ENCODE measurements around the gene STX2. TPM values are rescaled to one million over a fixed set of nuclear protein-coding genes. Genes with fewer than 3 reads are reported as not detected.
"Not testable (repeated sequence)": the region's sequence is repeated elsewhere in the genome, so short reads cannot be mapped to it uniquely, and the experiment has no call there.

Gene STX2
- total RNA-seq, 2 donors from 2014 or later: 14.4 to 16.6 TPM

DNA sequence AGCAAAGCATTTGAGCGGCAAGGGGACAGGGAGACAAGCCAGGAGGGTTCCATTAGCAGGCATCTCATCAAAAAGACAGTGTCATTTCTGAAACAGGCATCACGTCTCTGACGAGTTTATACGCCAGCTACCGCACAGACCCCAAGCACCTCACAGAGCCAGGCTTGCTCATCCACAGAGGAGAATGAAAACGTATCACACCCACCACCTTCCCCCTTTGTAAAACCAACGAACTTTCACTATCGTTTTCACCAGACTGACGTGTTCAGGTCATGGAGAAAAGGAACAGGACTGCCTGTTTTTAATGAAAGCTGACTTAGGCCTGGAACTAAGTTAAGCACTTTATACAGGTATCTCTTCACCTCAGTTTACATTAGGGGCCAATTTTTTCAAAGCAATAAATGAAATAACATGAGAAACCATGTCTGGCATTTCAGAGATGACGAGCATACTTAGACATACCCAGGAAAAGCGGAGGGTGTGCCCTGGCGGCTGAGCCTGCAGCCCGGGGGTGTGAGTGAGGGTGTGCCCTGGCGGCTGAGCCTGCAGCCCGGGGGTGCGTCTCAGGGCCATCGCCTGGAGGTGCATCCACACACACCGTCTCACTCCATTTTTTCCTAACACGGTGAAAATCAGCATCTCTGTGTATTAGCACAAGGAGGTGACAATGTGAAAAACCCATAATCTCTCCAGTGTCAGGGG, 41.9 kb downstream of the STX2 start:
- H3K27ac Mint-ChIP-seq: peak overlapping the region; percentile 78 to 79
- peaks cover 4 to 19% of the 10 kb centered on the region in 2 donors for H3K36me3 Mint-ChIP-seq
- ATAC-seq (peak; percentile 98), DNase-seq (ENCODE audit: low spot score in 2 of 2) (peak in 1 of 2 donors; percentile 25)
- H3K9me3 Mint-ChIP-seq: no peaks in the 10 kb centered on the region

DNA sequence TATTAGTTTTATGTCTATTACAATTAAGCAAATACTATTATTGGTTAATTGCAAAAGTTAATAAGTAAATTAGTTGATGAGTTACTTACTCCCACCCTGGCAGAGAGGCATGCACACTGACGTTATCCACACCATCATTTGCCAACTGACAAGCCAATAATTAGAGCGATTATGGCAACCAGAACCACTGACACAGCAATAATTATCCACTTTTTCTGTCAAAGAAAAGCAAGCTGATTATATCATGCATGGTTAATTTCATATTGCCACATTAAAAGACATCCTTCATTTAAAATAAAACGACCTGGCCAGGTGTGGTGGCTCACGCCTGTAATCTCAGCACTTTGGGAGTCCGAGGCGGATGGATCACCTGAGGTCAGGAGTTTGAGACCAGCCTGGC, 43.1 kb downstream of the STX2 start:
- no peak for DNase-seq (ENCODE audit: low spot score in 2 of 2)
- H3K36me3 Mint-ChIP-seq: peaks cover 4 to 19% of the 10 kb centered on the region in 2 donors
- no peak overlapping the region for H3K27ac Mint-ChIP-seq
- no peaks in the 10 kb centered on the region for H3K9me3 Mint-ChIP-seq
- no peak for ATAC-seq

DNA sequence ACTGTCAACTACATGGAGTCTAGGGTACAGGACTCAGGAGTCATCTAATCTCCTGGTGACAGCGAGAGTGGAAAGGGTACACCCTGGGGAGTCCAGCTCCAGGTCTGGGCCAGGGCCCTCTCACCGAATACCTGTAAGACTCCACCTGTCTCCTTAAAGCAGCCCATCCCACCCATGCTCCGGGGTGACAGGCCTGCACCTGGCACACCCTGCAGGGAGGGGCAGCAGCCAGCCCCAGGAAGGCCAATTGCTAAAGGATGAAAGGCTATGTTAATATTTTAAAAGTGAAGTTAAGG, 45.5 kb downstream of the STX2 start:
- DNase-seq (ENCODE audit: low spot score in 2 of 2) (no peak), ATAC-seq (no peak)
- H3K9me3 Mint-ChIP-seq: no peaks in the 10 kb centered on the region
- peaks cover under 1 to 17% of the 10 kb centered on the region in 2 donors for H3K36me3 Mint-ChIP-seq
- H3K27ac Mint-ChIP-seq: peak overlapping the region in 1 of 2 donors; percentile 66

DNA sequence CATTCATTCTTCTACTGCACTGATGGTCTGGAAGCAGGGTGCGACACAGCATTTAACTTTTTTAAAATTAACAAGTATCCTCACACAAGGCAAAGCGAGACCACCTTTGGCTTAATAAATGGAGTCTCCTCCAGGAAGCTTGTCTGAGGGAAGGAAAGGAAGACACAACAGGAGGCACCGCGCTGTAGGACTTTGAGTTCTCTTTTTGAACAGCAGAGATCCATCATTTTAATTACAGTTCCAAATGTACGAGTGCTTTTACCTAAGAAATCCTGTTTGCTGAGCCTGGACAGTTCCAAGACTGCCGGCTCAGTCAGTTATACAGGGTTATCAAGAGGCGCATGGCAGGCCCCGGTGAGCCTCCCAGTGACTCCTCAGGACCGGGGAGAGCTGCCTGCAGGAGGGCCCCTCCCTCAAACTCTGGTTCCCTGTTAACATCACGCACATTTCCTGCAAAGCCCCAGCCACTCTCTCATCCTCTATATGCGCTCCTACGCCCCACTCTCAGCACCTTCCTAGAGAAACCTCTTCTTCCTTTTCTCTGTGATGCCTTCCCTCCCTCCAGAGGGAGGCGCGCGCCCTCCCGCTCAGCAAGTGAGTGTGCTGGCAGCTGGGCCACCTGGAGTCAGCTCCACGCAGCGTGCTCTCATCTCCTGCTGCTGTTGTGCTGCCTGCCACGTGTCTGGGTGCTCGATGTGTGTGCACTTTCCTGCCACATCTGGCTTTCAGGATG, 46.1 kb downstream of the STX2 start:
- Mint-ChIP-seq H3K36me3 (peaks cover 6 to 13% of the 10 kb centered on the region in 2 donors), H3K9me3 (no peaks in the 10 kb centered on the region), H3K27ac (peak overlapping the region in 1 of 2 donors; percentile 84)
- ATAC-seq: peak in 1 of 2 donors; percentile 39
- DNase-seq (ENCODE audit: low spot score in 2 of 2): no peak

DNA sequence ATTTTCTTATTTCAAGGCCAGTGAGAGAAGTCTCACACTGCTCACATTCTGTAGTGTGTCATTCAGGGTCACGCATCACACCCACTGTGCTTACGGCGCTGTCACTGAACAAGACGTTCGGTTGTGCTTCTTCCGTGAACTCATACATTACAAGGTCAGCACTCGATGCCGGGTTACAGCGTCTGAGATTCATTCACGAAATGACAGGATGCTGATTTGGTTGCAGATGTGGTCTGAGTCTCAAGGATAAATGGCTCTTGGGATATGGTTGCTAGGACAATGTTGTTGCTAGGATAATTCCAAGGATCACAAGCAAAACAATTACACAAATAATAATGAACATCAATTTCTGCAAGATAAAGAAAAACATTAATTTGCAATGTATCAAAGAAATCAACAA, 47.4 kb downstream of the STX2 start:
- no peak overlapping the region for H3K27ac Mint-ChIP-seq
- ATAC-seq (no peak), DNase-seq (ENCODE audit: low spot score in 2 of 2) (no peak)
- no peaks in the 10 kb centered on the region for H3K9me3 Mint-ChIP-seq
- peaks cover 16 to 17% of the 10 kb centered on the region in 2 donors for H3K36me3 Mint-ChIP-seq

DNA sequence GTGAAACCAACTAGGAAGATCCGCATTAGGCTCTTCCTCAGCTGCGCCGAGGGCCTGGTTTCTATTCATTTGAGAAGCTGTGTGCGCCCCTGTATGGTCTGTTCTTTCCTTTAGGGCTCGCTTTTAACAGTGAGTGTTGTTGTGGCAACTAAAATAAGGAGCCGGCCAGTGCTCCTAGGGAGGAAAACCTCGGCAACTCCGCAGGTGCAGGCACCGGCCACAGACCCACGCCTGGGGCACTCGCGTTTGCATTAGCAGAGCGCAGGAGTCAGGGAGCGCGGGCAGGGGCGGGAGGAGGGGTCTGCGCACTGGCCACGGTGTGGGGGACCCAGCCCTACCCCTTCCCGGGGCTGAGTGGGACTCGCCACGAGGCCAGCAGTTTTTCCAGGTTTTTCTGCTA, 50.5 kb downstream of the STX2 start:
- ATAC-seq (no peak), DNase-seq (ENCODE audit: low spot score in 2 of 2) (no peak)
- Mint-ChIP-seq H3K9me3 (peaks cover 0 to 6% of the 10 kb centered on the region in 2 donors), H3K27ac (no peak overlapping the region), H3K36me3 (peaks cover 25 to 34% of the 10 kb centered on the region in 2 donors)

DNA sequence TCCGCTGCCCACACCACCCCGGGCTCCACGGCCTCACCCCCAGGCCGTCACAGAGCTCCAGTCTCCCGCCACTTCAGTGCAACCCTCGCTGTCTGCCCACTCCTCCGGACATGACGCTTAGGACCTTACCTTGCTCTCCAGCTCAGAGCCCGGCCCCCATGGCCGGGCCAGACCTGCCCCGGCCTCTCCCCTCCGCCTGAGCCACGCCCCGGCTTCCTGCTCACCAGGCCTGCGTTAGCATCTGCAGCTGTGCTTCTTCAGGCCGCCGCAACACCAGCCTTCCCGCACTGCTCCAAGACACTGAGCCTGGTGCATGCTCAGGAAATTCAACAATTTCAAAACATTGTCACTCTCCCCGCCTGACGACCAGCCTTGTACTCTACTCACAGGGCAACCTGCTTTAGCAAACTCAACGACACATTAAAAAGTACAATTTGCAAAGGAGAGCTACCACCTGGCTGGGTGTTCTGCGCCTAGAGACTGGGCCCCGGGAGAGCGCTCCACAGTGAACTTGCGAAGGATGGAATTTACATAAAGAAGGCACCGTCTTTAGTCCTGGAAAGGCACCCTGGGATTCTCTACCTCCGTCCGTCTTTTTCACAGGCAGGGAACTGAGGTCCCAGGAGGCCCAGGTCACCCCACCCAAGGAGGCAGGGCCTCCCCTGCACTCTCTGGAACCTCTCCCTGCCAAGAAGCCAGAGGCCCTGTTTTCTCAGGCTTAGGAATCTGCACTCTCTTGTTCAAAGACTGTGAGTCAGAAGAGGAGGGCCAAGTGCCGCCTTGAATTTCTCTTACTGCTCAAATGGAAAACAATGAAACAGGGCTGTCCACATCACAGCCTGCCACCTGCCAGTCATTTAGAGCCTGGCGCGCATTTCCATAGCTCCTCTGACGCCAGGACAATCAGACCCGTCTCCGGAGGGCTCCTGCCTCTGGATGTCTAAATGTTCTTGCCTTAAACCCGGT, 51.3 kb downstream of the STX2 start:
- Mint-ChIP-seq H3K36me3 (peaks cover 20 to 35% of the 10 kb centered on the region in 2 donors), H3K27ac (no peak overlapping the region), H3K9me3 (peaks cover 0 to 6% of the 10 kb centered on the region in 2 donors)
- ATAC-seq (no peak), DNase-seq (ENCODE audit: low spot score in 2 of 2) (no peak)

DNA sequence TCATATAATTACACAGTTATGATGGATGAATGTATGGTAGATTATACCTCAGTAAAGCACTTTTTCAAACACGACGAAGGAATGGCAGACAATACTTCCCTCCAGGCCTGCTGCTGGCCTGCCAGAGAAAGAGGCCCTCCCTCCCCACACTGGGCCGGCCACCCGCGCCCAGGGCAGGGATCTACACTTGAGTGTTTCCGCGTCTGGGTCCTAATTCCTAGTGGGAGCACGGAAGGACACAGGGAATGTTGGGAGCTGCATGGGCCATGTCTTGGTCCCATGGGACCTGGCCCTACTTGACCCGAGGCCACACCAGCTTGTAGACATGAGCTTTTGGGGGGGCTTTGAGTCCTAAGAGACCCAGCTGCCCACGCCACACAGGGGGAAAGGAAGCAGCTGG, 52.0 kb downstream of the STX2 start:
- Mint-ChIP-seq H3K9me3 (peaks cover 0 to 6% of the 10 kb centered on the region in 2 donors), H3K27ac (no peak overlapping the region), H3K36me3 (peaks cover 20 to 35% of the 10 kb centered on the region in 2 donors)
- ATAC-seq: no peak
- no peak for DNase-seq (ENCODE audit: low spot score in 2 of 2)

DNA sequence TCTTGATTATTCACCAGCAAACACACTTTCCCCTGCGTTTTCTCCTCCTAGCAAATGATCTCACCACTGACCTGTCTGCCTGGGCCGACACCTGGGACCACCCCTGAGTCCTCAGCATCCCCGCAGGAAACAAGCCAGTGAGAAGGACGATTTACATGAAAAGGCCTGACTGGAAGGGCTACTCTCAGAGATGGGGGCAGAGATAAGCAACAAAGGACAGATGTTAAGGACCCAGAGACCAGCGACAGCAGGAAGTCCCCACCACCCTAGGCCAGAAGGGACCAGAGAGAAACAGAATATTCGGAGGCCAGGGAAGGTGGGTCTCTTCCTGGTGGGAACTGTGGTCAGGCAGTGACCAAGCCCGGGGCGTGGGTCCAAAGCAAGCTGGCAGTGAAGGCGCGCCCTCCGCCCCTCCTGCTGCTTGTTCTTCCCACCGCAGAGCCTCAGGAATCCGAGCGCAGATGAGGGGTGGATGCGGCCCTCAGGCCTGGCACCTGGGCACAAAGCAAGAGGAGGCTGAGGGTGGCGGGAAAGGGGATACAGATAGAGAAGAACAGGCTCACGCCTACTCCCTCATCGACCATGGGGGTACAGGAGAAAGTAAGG, 55.8 kb downstream of the STX2 start:
- Mint-ChIP-seq H3K36me3 (peaks cover 20 to 31% of the 10 kb centered on the region in 2 donors), H3K9me3 (peaks cover 0 to 6% of the 10 kb centered on the region in 2 donors), H3K27ac (peak overlapping the region in 1 of 2 donors; percentile 8)
- DNase-seq (ENCODE audit: low spot score in 2 of 2) (no peak), ATAC-seq (no peak)

DNA sequence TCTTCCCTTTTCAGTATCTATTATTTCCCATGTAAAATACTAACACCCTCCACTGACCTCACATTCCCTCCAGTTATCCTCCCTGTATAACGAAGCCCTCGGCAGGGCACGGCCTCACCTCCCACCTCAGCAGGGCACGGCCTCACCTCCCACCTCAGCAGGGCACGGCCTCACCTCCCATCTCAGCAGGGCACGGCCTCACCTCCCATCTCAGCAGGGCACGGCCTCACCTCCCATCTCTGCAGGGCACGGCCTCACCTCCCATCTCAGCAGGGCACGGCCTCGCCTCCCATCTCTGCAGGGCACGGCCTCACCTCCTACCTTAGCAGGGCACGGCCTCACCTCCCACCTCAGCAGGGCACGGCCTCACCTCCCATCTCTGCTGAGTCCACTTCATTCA, 56.8 kb downstream of the STX2 start:
- Mint-ChIP-seq H3K36me3 (peaks cover 15 to 22% of the 10 kb centered on the region in 2 donors), H3K27ac (peak overlapping the region in 1 of 2 donors; percentile 8)
- not testable (repeated sequence) for ATAC-seq; H3K9me3 Mint-ChIP-seq; DNase-seq (ENCODE audit: low spot score in 2 of 2)

DNA sequence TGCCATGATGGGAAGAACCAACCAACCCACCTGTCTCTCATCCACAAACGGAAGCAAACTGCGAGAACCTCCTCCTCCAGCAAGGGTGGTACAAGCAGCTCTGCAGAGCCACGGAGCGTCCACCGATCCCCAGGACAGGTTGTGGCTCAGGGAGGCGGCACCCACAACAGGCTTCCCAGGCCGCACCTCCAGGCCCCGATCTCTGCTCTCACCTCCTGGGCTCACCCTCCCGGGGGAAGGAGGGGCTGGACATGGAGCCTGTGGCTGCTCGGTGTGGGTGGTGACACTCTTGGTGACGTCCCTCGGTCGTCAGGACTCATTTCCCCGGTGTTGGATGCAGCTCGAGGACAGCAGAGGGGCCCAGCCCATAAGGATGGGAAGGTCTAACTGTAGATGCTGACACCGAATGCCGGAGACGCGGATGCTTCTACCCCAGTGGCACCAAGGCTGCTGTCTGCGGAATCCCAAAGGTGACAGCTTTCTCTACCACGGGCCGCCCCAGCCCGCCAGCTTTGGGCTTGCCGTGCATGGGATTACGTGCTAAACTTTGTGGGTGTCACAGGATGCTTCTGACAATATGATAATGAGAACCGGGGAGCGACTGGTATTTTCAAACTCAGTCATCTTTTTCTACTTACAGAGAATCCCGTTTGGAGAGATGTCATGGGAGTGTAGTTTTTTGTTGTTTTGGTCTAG, 58.0 kb downstream of the STX2 start:
- DNase-seq (ENCODE audit: low spot score in 2 of 2) (no peak), ATAC-seq (no peak)
- Mint-ChIP-seq H3K36me3 (peaks cover 10 to 18% of the 10 kb centered on the region in 2 donors), H3K27ac (no peak overlapping the region), H3K9me3 (peaks cover 0 to 6% of the 10 kb centered on the region in 2 donors)

DNA sequence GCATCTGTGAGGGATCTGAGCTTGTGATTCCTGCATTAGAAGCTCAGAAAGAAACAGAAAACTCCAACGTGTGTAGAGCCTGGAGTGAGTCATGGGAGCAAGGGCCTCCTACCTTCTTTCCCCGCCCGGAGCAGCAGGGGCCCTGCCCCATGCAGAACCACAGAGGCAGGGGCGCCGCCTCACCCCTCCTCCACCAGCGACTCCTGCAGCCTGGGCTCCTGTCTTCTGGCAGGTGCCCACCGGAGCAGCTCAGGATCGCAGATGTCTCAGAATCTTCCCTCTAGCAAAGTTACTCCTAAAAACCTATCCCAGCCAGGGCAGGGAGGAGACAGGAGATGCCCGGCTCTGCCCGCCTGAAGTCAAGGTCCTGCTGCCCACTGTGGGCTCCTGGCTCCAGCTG, 58.7 kb downstream of the STX2 start:
- H3K9me3 Mint-ChIP-seq: peaks cover 0 to 6% of the 10 kb centered on the region in 2 donors
- H3K36me3 Mint-ChIP-seq: peaks cover 9 to 18% of the 10 kb centered on the region in 2 donors
- ATAC-seq: no peak
- no peak overlapping the region for H3K27ac Mint-ChIP-seq
- DNase-seq (ENCODE audit: low spot score in 2 of 2): no peak

DNA sequence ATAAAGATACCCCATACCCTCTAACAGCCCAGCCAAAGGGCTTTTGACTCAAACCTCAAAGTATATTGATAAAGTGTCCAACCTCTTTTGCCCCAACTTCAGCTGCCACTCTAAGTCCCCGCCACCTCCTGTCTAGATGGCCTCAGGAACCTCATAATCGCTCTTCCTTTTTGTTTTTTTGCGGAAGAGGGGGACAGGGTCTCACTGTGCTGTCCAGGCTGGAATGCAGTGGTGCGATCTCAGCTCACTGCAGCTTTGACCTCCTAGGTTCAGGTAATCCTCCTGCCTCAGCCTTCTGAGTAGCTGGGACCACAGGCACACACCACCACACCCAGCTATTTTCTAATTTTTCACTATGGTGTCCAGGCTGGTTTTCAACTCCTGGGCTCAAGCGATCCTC, 60.3 kb downstream of the STX2 start:
- H3K36me3 Mint-ChIP-seq: peaks cover 0 to 3% of the 10 kb centered on the region in 2 donors
- no peak for DNase-seq (ENCODE audit: low spot score in 2 of 2)
- H3K9me3 Mint-ChIP-seq: no peaks in the 10 kb centered on the region
- no peak overlapping the region for H3K27ac Mint-ChIP-seq
- ATAC-seq: no peak

DNA sequence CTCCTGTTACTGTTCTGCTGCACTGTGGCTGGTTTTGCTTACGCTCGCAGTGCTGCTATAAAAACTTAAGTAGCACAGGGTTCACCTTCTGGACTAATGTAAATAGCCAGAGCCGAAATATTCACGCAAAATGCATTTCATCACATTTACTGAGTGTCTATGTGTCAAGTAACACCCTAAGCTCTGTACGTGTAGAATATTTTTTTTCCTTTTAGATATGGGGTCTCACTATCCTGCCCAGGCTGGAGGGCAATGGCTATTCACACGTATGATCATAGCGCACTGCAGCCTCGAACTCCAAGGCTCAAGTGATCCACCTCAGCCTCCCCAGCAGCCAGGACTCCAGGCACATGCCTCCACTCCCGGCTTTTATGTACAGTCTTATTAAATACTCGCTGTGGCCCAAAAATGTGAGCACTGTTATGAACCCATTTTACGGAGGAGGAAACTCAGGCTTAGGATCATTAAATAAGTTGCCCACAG, 62.2 kb downstream of the STX2 start:
- ATAC-seq (no peak), DNase-seq (ENCODE audit: low spot score in 2 of 2) (no peak)
- Mint-ChIP-seq H3K27ac (no peak overlapping the region), H3K36me3 (no peaks in the 10 kb centered on the region), H3K9me3 (no peaks in the 10 kb centered on the region)

DNA sequence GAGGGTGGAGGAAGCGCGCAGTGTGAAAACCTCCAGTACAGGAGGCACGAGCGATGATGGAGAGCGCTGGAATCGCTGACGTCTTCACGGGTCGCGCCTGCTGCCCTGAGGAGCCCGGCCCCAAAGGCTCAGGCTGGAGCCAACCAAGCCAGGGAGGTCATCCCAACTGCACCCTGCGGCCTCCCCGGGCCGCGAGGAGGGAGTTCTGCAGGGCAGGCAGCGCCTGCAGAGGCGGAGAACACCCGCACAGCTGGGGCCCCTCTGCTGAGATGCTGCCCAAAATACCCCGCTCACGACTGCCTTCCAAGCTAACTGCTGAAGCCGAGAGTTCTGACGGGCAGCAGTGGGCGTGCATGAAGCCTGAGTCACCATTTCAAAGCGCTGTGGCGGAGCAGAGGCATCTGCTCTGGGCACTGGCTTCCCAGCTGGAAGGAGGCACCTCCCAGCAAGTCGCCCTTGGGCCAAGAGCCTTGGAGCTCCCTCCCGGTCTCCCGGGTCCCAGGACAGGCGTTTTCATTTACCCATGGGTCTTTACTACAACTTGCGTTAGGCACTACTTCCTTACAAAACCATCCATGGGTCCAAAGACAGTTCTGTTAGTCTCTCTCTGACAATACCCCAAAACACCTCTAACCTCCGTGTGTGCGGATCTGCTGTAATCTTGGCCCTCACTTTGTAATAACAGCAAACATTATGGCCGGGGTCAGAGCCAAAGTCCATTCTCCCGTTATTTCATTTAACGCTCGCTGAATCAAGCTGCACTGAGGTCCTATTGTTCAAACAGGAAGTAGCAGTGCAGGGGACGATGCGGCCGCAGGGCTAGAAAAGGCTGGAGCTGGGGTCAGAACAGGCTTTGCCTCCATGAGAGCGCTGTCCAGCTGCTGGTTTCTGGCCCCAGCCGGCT, 62.8 kb downstream of the STX2 start:
- ATAC-seq (peak; percentile 97 to 98), DNase-seq (ENCODE audit: low spot score in 2 of 2) (peak; percentile 64 to 66)
- no peak overlapping the region for H3K27ac Mint-ChIP-seq
- no peaks in the 10 kb centered on the region for H3K36me3 Mint-ChIP-seq
- no peaks in the 10 kb centered on the region for H3K9me3 Mint-ChIP-seq

Measured in activated naive CD4-positive, alpha-beta T cell treated with anti-CD3 and anti-CD28 coated beads, Interleukin-2, amount 50 U/mL, for 72 hours (primary cell).